GM12874 (cell line): ENCODE results near the gene INSIG2.

Experiments
- CTCF ChIP-seq: IDR thresholded peaks from 2 replicates; pipeline ENCODE4 v1.5.1; 2011; ENCODE audit warnings: low read depth, mild to moderate bottlenecking, control low read depth, low read length, moderate library complexity; ENCODE audit not compliant: insufficient read depth

Gene INSIG2

GRCh38 chr2:118105497-118105896 lies 17.2 kb downstream of the INSIG2 start:
- no peak for TF ChIP-seq CTCF

GRCh38 chr2:118106926-118107325 lies 18.7 kb downstream of the INSIG2 start:
- TF ChIP-seq CTCF, result no peak

- no peak for TF ChIP-seq CTCF
These were observed 22.0 kb downstream of the INSIG2 start for GRCh38 chr2:118110310-118110709.

GRCh38 chr2:118110991-118111390 lies 22.7 kb downstream of the INSIG2 start:
- TF ChIP-seq CTCF, result no peak

- TF ChIP-seq CTCF, result no peak
These were observed 24.6 kb downstream of the INSIG2 start for GRCh38 chr2:118112771-118113334.

GRCh38 chr2:118114863-118115262 lies 26.6 kb downstream of the INSIG2 start:
- no peak for TF ChIP-seq CTCF

- no peak for TF ChIP-seq CTCF
These were observed 27.5 kb downstream of the INSIG2 start for GRCh38 chr2:118115761-118116160.

GRCh38 chr2:118118479-118118878 lies 30.2 kb downstream of the INSIG2 start:
- no peak for TF ChIP-seq CTCF
